Measurements from ENCODE around the gene WRAP53. TPM values are rescaled to one million over a fixed set of nuclear protein-coding genes. Genes with fewer than 3 reads are reported as not detected.
A peak's percentile ranks its signal among the peaks of the same experiment; 100 is the strongest.

WRAP53 gene
- total RNA-seq, 3 donors from 2014 or later: 5.1 to 9.9 (median 5.8) TPM

GRCh38 chr17:7655541-7655840 lies 32.8 kb upstream of the WRAP53 start:
- Histone ChIP-seq H3K4me3 (no peak overlapping the region), H3K4me1 (ENCODE audit: low read depth) (peaks cover 7% of the 10 kb centered on the region), H3K9me3 (no peaks in the 10 kb centered on the region), H3K36me3 (ENCODE audit: low read depth) (no peaks in the 10 kb centered on the region)
- ATAC-seq: no peak
- DNase-seq: no peak
- intact Hi-C loops (cut with DNase I, micrococcal nuclease): no loop called here
- TF ChIP-seq CTCF (IDR thresholded peaks at IDR 0.05): no peak

- ATAC-seq (no peak), DNase-seq (peak in 2 of 3 donors; percentile 19 to 33)
- no peaks in the 10 kb centered on the region for H3K9me3 ChIP-seq
- no peak overlapping the region for H3K4me3 ChIP-seq
- H3K36me3 ChIP-seq (ENCODE audit: low read depth): no peaks in the 10 kb centered on the region
- H3K4me1 ChIP-seq (ENCODE audit: low read depth): no peaks in the 10 kb centered on the region
- TF ChIP-seq CTCF (IDR thresholded peaks at IDR 0.05): no peak
- intact Hi-C loops (cut with DNase I, micrococcal nuclease): no loop called here
Observed at GRCh38 chr17:7656958-7657609, 31.2 kb upstream of the WRAP53 start.

GRCh38 chr17:7667656-7668406 lies 20.4 kb upstream of the WRAP53 start:
- DNase-seq (no peak), ATAC-seq (peak; percentile 12)
- no peaks in the 10 kb centered on the region for H3K9me3 ChIP-seq
- TF ChIP-seq CTCF (IDR thresholded peaks at IDR 0.05): no peak
- no peaks in the 10 kb centered on the region for H3K4me1 ChIP-seq (ENCODE audit: low read depth)
- no peak overlapping the region for H3K4me3 ChIP-seq
- peaks cover 5% of the 10 kb centered on the region for H3K36me3 ChIP-seq (ENCODE audit: low read depth)
- intact Hi-C loops (cut with DNase I, micrococcal nuclease): no loop called here

- Histone ChIP-seq H3K4me1 (ENCODE audit: low read depth) (no peaks in the 10 kb centered on the region), H3K36me3 (ENCODE audit: low read depth) (peaks cover 10% of the 10 kb centered on the region), H3K9me3 (peaks cover 4% of the 10 kb centered on the region), H3K4me3 (no peak overlapping the region)
- intact Hi-C loops (cut with DNase I, micrococcal nuclease): no loop called here
- no peak for TF ChIP-seq CTCF (IDR thresholded peaks at IDR 0.05)
- no peak for ATAC-seq
- no peak for DNase-seq
Observed at GRCh38 chr17:7668482-7668881, 19.8 kb upstream of the WRAP53 start.

GRCh38 chr17:7673239-7673638 lies 15.0 kb upstream of the WRAP53 start:
- H3K36me3 ChIP-seq (ENCODE audit: low read depth): peaks cover 20% of the 10 kb centered on the region
- H3K4me3 ChIP-seq: no peak overlapping the region
- intact Hi-C loops (cut with DNase I, micrococcal nuclease): no loop called here
- no peak for TF ChIP-seq CTCF (IDR thresholded peaks at IDR 0.05)
- peak in 1 of 3 donors; percentile 63 for DNase-seq
- peaks cover 9% of the 10 kb centered on the region for H3K9me3 ChIP-seq
- no peak for ATAC-seq
- no peaks in the 10 kb centered on the region for H3K4me1 ChIP-seq (ENCODE audit: low read depth)

Data from mucosa of descending colon (tissue), 3 donors.